GM18526 (cell line): ENCODE results near the gene TFDP1.

Source experiments
- POLR2A ChIP-seq: IDR thresholded peaks from 3 replicates; pipeline ENCODE4 v1.6.1; 2011; ENCODE audit not compliant: insufficient read length; ENCODE audit errors: extremely low read depth

TFDP1 gene

DNA sequence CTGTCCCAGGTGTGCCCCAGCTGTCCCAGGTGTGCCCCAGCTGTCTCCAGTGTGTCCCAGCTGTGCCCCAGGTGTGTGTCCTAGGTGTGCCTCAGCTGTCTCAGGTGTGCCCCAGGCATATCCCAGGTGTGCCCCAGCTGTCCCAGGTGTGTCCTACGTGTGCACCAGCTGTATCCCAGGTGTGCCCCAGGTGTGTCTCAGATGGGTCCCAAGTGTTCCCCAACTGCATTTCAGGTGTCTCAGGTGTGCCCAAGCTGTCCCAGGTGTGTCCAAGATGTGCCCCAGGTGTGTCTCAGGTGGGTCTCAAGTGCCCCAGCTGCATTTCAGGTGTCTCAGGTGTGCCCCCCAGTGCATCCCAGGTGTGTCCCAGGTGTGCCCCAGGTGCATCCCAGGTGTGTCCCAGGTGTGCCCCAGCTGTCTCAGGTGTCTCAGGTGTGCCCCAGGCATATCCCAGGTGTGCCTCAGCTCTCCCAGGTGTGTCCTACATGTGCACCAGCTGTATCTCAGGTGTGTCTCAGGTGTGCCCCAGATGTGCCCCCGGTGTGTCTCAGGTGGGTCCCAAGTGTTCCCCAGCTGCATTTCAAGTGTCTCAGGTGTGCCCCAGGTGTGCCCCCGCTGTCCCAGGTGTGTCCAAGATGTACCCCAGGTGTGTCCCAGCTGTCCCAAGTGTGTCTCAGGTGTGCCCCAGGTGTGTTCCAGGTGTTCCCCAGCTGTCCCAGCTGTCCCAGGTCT lies 81.2 kb downstream of the TFDP1 start:
- no peak for TF ChIP-seq POLR2A

DNA sequence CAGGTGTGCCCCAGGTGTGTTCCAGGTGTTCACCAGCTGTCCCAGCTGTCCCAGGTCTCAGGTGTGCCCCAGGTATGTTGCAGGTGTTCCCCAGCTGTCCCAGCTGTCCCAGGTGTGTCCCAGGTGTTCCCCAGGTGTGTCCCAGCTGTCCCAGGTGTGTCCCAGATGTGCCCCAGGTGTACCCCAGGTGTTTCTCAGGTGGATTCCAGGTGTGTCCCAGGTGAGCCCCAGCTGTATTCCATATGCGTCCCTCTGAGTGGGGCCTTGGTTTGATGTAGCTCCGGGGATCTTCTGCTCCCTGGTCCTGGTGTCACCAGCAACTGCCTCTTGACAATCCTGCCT lies 81.7 kb downstream of the TFDP1 start:
- TF ChIP-seq POLR2A = no peak

DNA sequence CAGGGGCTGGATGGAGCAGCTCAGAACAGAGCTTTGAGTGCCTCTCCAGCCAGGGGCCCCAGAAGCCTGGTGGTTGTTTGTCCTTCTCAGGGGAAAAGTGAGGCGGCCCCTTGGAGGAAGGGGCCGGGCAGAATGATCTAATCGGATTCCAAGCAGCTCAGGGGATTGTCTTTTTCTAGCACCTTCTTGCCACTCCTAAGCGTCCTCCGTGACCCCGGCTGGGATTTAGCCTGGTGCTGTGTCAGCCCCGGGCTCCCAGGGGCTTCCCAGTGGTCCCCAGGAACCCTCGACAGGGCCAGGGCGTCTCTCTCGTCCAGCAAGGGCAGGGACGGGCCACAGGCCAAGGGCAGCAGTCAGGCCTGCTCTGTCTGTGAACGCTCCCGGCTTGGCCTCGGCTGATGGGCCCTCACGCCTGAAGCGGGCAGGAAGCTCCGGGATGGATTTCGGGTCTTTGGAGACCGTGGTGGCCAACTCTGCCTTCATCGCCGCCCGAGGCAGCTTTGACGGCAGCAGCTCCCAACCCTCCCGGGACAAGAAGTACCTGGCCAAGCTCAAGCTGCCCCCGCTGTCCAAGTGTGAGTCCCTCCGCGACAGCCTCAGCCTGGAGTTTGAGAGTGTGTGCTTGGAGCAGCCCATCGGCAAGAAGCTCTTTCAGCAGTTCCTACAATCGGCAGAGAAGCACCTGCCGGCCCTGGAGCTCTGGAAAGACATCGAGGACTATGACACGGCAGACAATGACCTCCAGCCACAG lies 82.6 kb downstream of the TFDP1 start, which contains the start of gene GRK1:
Gene GRK1, plus strand, starts transcription at position 269 of the 751 bp plus-strand sequence. Its CDS starts 168 bp downstream, at position 437.
- TF ChIP-seq POLR2A = no peak

DNA sequence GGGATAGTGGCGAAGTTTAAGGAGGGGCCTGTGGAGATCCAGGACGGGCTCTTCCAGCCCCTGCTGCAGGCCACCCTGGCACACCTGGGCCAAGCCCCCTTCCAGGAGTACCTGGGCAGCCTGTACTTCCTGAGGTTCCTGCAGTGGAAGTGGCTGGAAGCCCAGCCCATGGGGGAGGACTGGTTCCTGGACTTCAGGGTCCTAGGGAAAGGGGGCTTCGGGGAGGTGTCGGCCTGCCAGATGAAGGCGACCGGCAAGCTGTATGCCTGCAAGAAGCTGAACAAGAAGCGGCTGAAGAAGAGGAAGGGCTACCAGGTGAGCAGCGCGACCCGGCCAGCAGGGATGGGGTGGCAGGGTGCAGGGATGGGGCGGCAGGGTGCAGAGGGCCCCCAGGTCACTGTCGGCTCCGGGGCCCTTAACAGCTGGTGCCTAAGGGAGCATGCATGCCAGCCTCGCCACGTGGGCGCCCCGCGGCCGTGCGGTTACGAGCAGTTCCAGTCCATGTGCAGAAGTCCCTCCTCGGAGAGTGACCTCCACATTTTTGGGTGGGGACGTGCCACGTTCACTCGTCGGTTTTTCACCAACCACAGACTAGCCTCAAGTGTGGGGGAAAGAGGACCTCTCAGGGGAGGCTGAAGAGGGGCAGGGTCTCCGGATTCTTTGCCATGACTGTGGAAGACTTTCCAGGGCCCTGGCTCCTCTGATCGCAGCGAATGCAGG lies 83.4 kb downstream of the TFDP1 start:
- no peak for TF ChIP-seq POLR2A

DNA sequence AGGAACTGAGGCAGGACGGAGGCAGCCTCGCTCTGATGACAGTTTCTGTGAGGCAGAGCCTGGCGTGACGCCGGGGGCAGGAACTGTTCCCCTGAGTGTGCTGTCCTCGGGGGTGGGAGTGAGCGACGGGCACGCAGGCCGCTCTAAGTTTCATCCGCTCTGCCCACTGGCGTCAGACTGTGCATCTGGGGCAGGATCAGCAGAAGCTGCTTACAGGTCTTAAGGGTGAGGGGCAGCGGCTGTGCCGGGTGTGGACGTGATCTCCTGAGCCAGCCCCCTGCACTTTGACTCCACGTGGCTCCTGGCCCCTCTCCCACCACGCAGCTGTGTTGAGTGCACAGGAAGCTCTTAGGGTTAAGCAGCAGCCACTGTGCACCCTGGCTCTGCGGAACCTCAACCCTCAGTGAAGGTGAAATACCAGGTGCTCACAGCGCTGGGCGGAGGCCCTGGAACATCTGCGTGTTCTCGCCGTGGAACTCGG lies 84.0 kb downstream of the TFDP1 start:
- no peak for TF ChIP-seq POLR2A

DNA sequence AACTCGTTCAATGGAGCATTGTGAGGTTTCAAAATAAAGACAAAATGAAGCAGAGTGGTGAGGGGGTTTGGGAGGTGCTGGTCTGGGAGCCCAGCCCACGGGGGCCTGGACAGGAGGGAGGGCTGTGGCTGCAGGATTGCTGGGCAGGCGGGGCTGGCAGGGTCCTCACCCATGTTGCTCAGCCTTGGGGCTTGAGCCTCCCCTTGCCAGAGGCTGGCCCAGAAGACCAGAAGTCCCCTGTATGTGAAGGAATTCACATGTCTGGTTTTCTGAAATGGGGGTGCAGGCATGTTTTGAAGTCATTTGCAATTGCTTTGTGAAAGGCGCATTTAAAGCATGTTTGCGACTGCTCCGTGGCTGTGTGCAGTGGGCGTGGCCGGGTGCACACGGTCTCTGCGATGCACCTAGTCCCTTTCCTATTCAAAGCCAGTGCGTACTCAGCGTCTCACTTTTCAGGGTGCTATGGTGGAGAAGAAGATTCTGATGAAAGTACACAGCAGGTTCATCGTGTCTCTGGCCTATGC lies 84.7 kb downstream of the TFDP1 start:
- no peak for TF ChIP-seq POLR2A

DNA sequence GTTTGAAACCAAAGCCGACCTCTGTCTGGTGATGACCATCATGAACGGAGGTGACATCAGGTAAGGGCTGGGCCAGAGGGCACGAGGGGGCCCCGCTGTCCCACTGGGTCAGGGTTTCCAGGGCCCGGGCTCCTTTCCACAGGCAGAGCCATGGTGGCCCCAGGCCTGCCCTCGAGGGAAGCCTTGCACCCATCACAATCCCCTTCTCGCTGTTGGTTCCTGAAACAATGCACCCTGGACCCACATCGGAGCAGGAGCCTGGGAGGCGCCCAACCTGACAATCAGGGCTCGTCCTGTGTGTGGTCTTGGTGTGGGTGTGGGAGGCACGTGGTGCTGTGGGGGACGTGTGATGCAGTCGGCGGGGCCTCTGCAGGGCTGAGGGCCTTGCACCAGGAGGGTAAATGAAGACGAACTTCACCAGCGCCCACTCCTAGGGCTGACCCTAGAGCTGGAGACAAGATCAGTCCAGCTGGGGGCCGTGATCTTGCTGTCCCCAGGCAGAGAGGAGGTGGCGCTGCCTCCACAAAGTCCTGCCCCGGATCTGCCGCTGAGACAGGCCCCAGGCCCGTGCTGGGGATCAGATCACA lies 85.3 kb downstream of the TFDP1 start:
- no peak for TF ChIP-seq POLR2A

DNA sequence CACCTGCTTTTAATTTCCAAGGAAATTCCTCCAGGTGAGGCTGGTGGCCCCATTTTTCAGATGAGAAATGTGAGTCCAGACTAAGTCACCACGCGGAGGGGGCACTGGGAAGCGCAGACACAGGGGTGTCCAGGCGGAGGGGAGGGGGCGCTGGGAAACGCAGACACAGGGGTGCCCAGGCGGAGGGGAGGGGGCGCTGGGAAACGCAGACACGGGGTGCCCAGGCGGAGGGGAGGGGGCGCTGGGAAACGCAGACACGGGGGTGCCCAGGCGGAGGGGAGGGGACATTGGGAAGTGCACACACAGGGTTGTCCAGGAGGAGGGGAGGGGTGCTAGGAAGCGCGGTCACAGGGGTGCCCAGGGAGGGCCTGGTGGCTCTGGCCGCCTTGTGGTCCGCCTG lies 86.0 kb downstream of the TFDP1 start:
- no peak for TF ChIP-seq POLR2A

DNA sequence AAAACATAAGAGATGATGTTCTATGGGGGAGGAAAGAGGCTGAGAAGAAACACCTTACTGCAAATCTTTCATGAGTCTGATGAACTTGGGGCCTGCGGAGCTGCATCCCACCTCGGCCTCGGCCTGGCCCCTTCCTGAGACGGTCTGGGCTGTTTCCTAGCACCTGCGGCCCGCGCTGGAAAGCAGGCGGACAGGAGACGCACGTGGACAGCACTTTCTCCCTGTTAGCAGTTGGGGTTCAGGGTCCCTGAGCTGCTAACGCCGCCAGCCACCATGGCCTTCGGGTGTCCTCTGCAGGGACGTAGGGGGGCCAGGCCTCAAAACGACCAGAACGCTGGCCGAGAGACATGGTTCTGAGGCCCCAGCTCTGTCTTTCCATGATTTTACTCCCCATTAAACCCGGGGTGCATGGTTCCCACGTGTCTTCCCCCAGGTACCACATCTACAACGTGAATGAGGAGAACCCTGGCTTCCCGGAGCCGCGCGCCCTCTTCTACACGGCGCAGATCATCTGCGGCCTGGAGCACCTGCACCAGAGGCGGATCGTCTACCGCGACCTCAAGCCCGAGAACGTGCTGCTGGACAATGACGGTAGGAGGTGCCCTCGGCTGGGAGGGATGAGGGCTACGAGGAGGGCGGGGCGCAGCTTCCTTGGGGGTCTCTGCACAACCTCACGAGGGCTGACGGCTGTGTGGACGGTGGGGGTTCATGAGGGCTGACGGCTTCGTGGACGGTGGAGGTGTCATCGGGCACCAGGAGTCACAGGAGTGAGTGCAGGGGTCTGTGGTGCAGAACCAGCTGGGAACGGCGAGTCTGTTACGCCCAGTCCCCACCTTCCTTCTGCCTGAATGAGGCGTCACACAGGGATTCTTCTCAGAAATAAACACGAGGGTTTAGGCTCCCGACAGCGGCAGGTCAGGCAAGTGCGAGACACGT lies 86.8 kb downstream of the TFDP1 start:
- no peak for TF ChIP-seq POLR2A

DNA sequence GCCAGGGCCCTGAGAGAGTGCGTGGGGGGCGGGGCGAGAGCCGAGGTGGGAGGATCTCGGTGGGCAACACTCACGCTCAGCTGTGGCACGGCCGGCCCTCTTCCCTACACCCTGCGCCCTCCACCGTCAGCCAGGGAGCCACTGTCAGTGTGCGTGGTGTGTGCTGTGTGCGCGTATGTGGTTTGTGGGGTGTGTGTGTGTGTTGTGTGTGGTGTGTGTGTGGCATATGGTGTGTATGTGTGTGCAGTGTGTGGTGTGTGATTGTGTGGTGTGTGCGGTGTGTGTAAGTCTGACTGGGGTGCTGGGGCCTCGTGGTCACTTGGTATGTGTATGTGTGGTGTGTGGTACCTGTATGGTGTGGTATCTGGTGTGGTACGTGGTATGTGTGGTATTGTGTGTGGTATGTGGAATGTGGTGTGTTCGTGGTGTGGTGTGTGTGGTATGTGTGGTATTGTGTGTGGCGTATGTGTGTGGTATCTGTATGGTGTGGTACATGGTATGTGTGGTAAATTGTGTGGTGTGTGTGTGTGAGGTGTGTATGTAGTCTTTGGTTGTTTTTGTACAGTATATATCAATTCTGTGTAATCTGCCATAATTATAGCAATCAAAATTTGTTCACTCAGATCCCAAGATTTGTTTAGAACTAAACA lies 87.6 kb downstream of the TFDP1 start:
- no peak for TF ChIP-seq POLR2A
